Measurements from ENCODE around the gene ATXN10.

ATXN10 gene

GRCh38 chr22:45848904-45849303 lies 177.3 kb downstream of the ATXN10 start:
- H3K4me1 Mint-ChIP-seq (ENCODE audit: low read depth) = no peaks in the 10 kb centered on the region
- H3K27ac Mint-ChIP-seq = no peak overlapping the region
- H3K36me3 Mint-ChIP-seq (ENCODE audit: low read depth) = peaks cover 89% of the 10 kb centered on the region
- DNase-seq = no peak
- H3K27me3 Mint-ChIP-seq = no peaks in the 10 kb centered on the region
- H3K9me3 Mint-ChIP-seq = peaks cover 30% of the 10 kb centered on the region
- H3K4me3 Mint-ChIP-seq = no peak overlapping the region

DNA sequence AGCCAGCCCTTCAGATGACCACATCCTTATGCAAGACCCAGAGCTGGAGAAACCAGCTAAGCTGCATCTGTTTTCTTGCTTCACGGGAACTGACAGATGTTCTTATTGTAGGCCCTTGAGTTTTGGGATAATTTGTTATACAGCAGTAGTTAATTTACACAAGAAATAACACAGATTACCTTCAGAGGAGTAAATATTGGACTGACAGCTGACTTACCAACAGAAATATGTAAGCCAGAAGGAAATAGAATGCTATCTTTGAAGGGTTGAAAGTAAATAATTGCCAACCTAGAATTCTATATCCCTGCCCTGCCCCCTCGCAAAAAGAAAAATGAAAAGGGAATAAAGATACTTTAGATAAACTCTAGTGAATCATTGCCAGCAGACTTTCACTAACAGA lies 181.2 kb downstream of the ATXN10 start:
- H3K4me3 Mint-ChIP-seq = no peak overlapping the region
- no peaks in the 10 kb centered on the region for H3K27me3 Mint-ChIP-seq
- DNase-seq = no peak
- no peaks in the 10 kb centered on the region for H3K4me1 Mint-ChIP-seq (ENCODE audit: low read depth)
- peaks cover 80% of the 10 kb centered on the region for H3K36me3 Mint-ChIP-seq (ENCODE audit: low read depth)
- H3K27ac Mint-ChIP-seq = no peak overlapping the region
- H3K9me3 Mint-ChIP-seq = peaks cover 30% of the 10 kb centered on the region

- H3K27ac Mint-ChIP-seq = no peak overlapping the region
Observed at GRCh38 chr22:45855961-45856360, 184.3 kb downstream of the ATXN10 start.

DNA sequence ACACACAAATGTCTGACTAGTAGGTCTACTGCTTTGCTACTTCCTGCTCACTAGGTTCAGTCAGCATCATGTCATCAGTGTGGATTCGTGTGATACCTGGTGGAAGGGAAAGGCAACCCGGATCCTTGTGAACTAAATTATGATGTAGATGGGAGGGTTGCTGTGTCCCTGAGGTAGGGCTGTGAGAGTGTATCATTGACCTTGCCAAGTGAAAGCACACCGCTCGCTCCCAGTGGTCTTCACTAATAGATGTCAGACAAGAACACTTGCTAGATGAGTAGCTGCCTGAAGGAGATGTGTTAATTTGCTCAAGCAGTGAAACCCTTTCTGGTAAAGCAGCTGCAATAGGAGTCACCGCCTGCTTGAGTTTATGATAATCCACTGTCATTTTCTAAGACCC lies 185.9 kb downstream of the ATXN10 start:
- no peak overlapping the region for H3K4me3 Mint-ChIP-seq

More at GRCh38 chr22:45855961-45856360, 184.3 kb downstream of the ATXN10 start:
- Mint-ChIP-seq H3K36me3 (ENCODE audit: low read depth) (peaks cover 66% of the 10 kb centered on the region), H3K27me3 (no peaks in the 10 kb centered on the region), H3K9me3 (peaks cover 19% of the 10 kb centered on the region), H3K4me3 (no peak overlapping the region), H3K4me1 (ENCODE audit: low read depth) (no peaks in the 10 kb centered on the region)
- DNase-seq = no peak

GRCh38 chr22:45859231-45860161 lies 187.9 kb downstream of the ATXN10 start:
- Mint-ChIP-seq H3K4me3 (no peak overlapping the region), H3K36me3 (ENCODE audit: low read depth) (peaks cover 42% of the 10 kb centered on the region), H3K27me3 (peaks cover 14% of the 10 kb centered on the region), H3K4me1 (ENCODE audit: low read depth) (peaks cover 10% of the 10 kb centered on the region), H3K27ac (no peak overlapping the region), H3K9me3 (no peaks in the 10 kb centered on the region)
- no peak for DNase-seq

More for the DNA sequence above, 185.9 kb downstream of the ATXN10 start:
- DNase-seq = no peak
- H3K4me1 Mint-ChIP-seq (ENCODE audit: low read depth) = no peaks in the 10 kb centered on the region
- H3K27ac Mint-ChIP-seq = no peak overlapping the region
- peaks cover 50% of the 10 kb centered on the region for H3K36me3 Mint-ChIP-seq (ENCODE audit: low read depth)
- peaks cover 4% of the 10 kb centered on the region for H3K9me3 Mint-ChIP-seq
- H3K27me3 Mint-ChIP-seq = no peaks in the 10 kb centered on the region

- peaks cover 21% of the 10 kb centered on the region for H3K27me3 Mint-ChIP-seq
- no peak overlapping the region for H3K27ac Mint-ChIP-seq
- H3K9me3 Mint-ChIP-seq = no peaks in the 10 kb centered on the region
- H3K36me3 Mint-ChIP-seq (ENCODE audit: low read depth) = peaks cover 35% of the 10 kb centered on the region
- H3K4me3 Mint-ChIP-seq = no peak overlapping the region
- H3K4me1 Mint-ChIP-seq (ENCODE audit: low read depth) = peaks cover 12% of the 10 kb centered on the region
- no peak for DNase-seq
Observed at GRCh38 chr22:45860201-45860600, 188.6 kb downstream of the ATXN10 start.

- Mint-ChIP-seq H3K4me3 (no peak overlapping the region), H3K27ac (no peak overlapping the region), H3K36me3 (ENCODE audit: low read depth) (peaks cover 25% of the 10 kb centered on the region), H3K4me1 (ENCODE audit: low read depth) (peaks cover 12% of the 10 kb centered on the region), H3K27me3 (peaks cover 32% of the 10 kb centered on the region), H3K9me3 (no peaks in the 10 kb centered on the region)
- no peak for DNase-seq
Observed at GRCh38 chr22:45861259-45861658, 189.6 kb downstream of the ATXN10 start.

DNA sequence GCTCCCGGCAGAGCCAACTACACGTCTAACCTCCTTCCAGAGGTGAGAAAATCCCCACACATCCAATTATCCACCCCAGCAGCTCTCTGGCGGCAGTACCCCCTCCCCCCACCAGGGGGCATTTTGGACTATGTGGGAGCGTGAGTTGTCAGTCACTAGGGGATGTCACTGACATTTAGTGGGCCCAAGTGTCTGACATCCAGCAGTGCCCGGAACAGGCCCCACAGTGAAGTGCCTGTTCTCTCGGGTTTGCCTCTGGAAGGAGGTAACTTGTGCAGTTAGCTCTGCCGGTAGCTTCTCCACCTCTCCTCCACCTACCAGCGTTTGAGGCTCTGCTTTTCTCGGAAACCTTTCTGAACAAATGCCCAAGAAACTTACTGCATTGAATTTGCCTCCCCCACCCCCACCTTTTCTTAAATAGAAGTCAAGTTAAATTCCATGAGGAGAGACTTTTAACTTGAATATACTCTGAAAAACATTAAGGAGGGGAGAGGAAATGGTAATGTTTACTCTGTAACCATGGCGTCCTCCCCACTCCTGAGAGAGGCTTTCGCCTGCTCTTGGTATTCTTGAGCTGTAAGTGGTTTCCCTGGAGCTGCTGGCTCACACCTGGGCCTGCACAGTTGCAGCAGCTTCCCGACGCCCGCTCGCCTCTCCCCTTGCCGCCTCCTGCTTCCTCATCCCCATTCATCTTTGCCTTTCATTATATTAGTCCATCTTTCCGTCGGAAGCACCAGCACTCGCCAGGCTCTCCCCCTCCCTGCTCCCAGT lies 192.5 kb downstream of the ATXN10 start:
- peaks cover 4% of the 10 kb centered on the region for H3K36me3 Mint-ChIP-seq (ENCODE audit: low read depth)
- H3K4me1 Mint-ChIP-seq (ENCODE audit: low read depth) = peaks cover 12% of the 10 kb centered on the region
- no peaks in the 10 kb centered on the region for H3K9me3 Mint-ChIP-seq
- H3K27ac Mint-ChIP-seq = no peak overlapping the region
- no peak overlapping the region for H3K4me3 Mint-ChIP-seq
- peak; percentile 85 for DNase-seq
- peaks cover 50% of the 10 kb centered on the region for H3K27me3 Mint-ChIP-seq

DNA sequence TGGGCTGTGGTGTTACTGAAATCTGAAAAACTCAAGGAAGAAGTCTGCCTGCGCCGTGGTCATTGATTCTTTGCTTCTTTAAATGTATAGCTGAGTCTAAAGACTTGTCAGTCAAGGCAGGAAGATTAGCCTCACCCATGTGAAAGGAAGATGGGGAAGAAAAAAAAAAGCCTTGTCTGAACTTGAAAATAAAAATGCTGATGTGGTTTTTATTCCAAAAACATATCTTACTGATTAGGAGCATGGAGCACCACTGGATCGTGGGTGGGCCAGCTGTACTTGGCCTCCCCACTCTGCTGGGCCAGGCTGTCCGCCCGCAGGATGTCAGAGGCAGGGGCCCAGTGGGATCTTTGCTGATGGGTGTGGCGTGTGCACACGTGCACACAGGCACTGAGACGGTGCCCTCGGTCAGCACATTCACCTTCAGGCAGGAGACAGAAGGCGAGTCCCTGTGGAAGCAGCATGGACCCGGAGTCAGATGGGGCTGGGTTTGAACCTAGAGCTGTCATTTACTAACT lies 193.4 kb downstream of the ATXN10 start:
- H3K36me3 Mint-ChIP-seq (ENCODE audit: low read depth) = no peaks in the 10 kb centered on the region
- H3K4me3 Mint-ChIP-seq = no peak overlapping the region
- peaks cover 52% of the 10 kb centered on the region for H3K27me3 Mint-ChIP-seq
- H3K27ac Mint-ChIP-seq = no peak overlapping the region
- no peaks in the 10 kb centered on the region for H3K9me3 Mint-ChIP-seq
- peaks cover 12% of the 10 kb centered on the region for H3K4me1 Mint-ChIP-seq (ENCODE audit: low read depth)
- DNase-seq = no peak

DNA sequence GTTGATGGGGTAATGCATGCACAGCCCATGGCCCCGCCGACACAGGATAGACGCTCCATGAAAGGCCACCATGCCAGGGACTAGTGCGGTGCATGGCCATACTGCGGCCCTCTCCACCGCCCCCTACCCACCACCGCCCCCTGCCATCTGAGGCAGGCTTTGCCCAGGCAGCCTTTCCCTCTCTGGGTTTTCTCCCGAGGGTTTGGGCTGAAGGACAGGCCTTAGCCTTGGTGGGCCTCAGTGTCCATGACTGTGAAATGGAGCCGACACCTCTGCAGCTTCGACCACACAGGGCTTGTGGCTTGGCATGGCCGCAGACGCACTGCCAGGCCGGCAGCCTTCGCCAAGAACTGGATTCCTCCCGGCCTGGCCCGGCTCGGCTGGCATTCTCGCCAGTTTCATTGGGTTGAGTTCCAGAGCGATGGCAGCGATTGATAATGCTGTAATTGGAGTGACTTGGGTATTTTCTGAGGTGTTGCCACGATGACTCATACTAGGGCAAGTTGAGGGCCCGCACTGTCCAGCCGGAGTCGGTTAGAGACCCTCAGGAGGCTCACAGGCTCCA lies 194.0 kb downstream of the ATXN10 start:
- Mint-ChIP-seq H3K9me3 (peaks cover 2% of the 10 kb centered on the region), H3K4me1 (ENCODE audit: low read depth) (peaks cover 12% of the 10 kb centered on the region), H3K27me3 (peaks cover 58% of the 10 kb centered on the region), H3K4me3 (no peak overlapping the region), H3K27ac (no peak overlapping the region), H3K36me3 (ENCODE audit: low read depth) (no peaks in the 10 kb centered on the region)
- no peak for DNase-seq

- Mint-ChIP-seq H3K4me3 (no peak overlapping the region), H3K4me1 (ENCODE audit: low read depth) (peaks cover 12% of the 10 kb centered on the region), H3K27me3 (peaks cover 61% of the 10 kb centered on the region), H3K9me3 (peaks cover 3% of the 10 kb centered on the region), H3K27ac (no peak overlapping the region), H3K36me3 (ENCODE audit: low read depth) (no peaks in the 10 kb centered on the region)
- no peak for DNase-seq
Observed at GRCh38 chr22:45866126-45866645, 194.6 kb downstream of the ATXN10 start.

- peak; percentile 24 for DNase-seq
- Mint-ChIP-seq H3K27me3 (peaks cover 61% of the 10 kb centered on the region), H3K4me3 (no peak overlapping the region), H3K4me1 (ENCODE audit: low read depth) (peaks cover 12% of the 10 kb centered on the region), H3K27ac (no peak overlapping the region), H3K9me3 (peaks cover 3% of the 10 kb centered on the region), H3K36me3 (ENCODE audit: low read depth) (no peaks in the 10 kb centered on the region)
Observed at GRCh38 chr22:45866646-45867117, 195.0 kb downstream of the ATXN10 start.

DNA sequence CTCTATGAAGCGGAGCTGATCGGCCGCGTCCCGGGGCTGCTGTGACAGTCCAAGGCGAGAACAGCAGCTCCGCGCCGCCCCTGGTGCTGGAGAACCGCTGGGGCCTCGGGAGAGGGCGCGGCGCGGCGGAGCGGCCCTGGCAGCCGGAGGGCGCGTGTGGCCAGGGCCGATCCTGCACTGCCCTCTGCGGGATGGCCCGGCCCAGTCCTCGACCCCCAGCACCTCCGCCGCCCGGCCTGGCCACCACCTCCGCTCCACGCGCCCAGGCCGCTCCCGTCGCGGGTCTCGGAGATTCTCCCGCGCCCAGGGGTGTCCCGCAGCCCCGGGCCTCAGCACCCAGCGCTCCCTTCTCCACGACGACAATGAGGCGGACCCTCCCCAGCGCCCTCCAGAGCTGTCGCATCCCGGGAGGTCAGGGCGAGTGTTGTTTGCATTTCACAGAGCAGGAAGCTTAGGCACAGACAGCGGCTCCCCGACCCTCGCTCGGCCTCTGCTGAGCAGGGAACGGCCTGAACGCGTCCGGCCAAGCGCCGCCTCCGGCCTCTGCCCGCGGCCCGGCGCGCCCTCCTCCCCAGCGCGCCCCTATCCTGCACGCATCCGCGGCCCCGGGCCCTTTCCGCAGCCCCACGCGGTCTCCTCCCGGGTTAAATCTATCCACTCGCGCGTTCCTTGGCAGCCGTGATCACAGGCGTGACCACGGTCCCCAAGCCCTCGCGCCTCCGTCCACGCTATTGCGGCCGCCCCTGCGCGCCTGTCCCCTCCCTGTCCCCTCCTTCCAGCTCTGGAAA lies 195.7 kb downstream of the ATXN10 start:
- Mint-ChIP-seq H3K4me3 (no peak overlapping the region), H3K36me3 (ENCODE audit: low read depth) (no peaks in the 10 kb centered on the region), H3K4me1 (ENCODE audit: low read depth) (peaks cover 12% of the 10 kb centered on the region), H3K9me3 (peaks cover 3% of the 10 kb centered on the region), H3K27ac (no peak overlapping the region), H3K27me3 (peaks cover 61% of the 10 kb centered on the region)
- peak; percentile 22 for DNase-seq

All from activated T-cell treated with anti-CD3 and anti-CD28 coated beads, Interleukin-2, amount 50 U/mL, for 24 hours (primary cell).